ENCODE data around the gene CALM3. TPM values are rescaled to one million over a fixed set of nuclear protein-coding genes. Genes with fewer than 3 reads are reported as not detected.
A peak's percentile ranks its signal among the peaks of the same experiment; 100 is the strongest.

Gene CALM3
- total RNA-seq, 1 donor: 213 TPM

DNA sequence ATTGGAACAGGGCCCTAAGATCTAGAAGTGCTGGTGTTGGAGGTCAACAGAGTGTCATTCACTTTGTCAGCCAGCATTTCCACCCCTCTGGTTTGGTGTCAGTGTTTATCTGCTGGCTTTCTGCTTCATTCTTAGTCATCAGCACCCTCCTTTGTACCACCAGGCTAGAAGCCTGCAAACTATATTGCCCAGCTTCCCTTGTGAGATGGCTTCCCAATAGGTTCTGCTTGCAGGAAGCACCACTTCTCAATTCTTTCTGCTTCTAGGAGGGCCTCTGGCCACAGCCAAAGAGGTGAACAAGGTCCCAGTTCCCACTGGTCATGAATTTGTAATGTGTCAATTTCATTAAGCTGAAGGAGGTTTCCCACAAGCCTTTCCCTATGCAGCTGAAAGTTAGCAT is 36.4 kb upstream of the CALM3 start:
- TF ChIP-seq, protein P1, sequence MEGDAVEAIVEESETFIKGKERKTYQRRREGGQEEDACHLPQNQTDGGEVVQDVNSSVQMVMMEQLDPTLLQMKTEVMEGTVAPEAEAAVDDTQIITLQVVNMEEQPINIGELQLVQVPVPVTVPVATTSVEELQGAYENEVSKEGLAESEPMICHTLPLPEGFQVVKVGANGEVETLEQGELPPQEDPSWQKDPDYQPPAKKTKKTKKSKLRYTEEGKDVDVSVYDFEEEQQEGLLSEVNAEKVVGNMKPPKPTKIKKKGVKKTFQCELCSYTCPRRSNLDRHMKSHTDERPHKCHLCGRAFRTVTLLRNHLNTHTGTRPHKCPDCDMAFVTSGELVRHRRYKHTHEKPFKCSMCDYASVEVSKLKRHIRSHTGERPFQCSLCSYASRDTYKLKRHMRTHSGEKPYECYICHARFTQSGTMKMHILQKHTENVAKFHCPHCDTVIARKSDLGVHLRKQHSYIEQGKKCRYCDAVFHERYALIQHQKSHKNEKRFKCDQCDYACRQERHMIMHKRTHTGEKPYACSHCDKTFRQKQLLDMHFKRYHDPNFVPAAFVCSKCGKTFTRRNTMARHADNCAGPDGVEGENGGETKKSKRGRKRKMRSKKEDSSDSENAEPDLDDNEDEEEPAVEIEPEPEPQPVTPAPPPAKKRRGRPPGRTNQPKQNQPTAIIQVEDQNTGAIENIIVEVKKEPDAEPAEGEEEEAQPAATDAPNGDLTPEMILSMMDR (IDR thresholded peaks at IDR 0.05; ENCODE audit: insufficient read depth, low read depth, low read length): no peak
- H3K4me3 ChIP-seq (ENCODE audit: low read depth, low read length): no peak overlapping the region
- no peak for DNase-seq (ENCODE audit: low read depth)

DNA sequence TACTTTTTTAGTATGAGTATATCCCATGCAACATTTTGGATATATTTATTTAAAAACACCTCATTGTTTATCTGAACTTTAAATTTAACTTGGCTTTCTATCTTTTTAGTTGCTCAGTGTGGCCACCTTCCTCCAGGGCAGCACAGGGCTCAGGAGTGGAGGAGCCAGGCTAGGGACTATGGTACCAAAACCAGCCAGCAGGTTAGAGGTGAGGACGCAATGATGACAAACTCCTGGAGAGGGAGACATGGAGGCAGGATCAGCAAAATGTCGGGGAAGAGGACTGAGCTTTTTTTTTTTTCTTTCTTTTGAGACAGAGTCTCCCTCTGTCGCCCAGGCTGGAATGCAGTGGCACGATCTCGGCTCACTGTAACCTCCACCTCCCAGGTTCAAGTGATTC is 29.6 kb upstream of the CALM3 start:
- DNase-seq (ENCODE audit: low read depth): peak; percentile 8
- no peak overlapping the region for H3K4me3 ChIP-seq (ENCODE audit: low read depth, low read length)
- TF ChIP-seq, protein P1 (IDR thresholded peaks at IDR 0.05; ENCODE audit: insufficient read depth, low read depth, low read length): peak; percentile 34

DNA sequence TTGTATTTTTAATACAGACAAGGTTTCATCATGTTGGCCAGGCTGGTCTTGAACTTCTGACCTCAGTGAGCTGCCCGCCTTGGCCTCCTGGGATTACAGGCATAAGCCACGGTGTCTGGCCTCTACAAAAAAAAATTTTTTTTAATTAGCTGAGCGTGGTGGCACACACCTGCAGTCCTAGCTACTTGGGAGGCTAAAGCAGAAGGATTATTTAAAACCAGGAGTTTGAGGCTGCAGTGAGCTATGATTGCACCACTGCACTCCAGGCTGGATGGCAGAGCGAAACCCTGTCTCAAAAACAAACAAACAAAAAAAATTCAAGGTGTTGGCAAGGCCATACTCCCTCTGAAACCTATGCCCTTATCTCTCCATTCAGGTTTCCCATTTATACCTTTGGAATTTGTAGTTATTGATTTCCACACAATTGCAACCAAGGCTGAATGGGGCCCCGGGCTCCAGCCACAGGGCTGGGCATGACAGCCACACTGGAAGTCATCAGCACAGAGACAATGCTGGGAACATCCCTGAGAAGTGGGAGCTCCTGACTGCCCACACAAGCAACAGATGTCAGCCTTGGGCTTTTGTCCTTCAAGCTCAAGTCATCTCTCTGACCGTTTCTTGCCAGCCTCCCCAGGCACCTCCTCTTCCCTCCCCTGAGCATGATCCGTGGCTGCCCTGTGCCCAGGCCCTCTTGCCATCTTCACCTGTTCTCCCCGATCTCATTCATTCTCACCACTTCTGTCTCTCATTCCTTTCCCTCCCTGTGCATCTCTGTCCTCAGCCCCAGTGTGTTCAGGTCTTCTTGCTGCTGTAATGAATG is 27.2 kb upstream of the CALM3 start:
- TF ChIP-seq, protein P1 (IDR thresholded peaks at IDR 0.05; ENCODE audit: insufficient read depth, low read depth, low read length): no peak
- H3K4me3 ChIP-seq (ENCODE audit: low read depth, low read length): no peak overlapping the region
- DNase-seq (ENCODE audit: low read depth): no peak

DNA sequence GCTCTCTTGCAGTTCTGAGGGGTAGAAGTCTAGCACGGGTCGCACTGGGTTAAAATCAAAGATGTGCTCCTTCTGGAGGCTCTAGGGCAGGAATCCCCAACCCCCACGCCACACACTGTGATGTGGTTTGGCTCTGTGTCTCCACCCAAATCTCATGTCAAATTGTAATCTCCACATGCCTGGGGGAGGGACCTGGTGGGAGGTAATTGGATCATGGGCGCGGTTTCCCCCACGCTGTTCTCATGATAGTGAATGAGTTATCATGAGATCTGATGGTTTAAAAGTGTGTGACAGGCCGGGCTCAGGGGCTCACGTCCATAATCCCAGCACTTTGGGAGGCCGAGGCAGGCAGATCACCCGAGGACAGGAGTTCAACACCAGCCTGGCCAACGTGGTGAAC is 26.6 kb upstream of the CALM3 start:
- TF ChIP-seq, protein P1 (IDR thresholded peaks at IDR 0.05; ENCODE audit: insufficient read depth, low read depth, low read length): no peak
- no peak overlapping the region for H3K4me3 ChIP-seq (ENCODE audit: low read depth, low read length)
- DNase-seq (ENCODE audit: low read depth): peak; percentile 22

DNA sequence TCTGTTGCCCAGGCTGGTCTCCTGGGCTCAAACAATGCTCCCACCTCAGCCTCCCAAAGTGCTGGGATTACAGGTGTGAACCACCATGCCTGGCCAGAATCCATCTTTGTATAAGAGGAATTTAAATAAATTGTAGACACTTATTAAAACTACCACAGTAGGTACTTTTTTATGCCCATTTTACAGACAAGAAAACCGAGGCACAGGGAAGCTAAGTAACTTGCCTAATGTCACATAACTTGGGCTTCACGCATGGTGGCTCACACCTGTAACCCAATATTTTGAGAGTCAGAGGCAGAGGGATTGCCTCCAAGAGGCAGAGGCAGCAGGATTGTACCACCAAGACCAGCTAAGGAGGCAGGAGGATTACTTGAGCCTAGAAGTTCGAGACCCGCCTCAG is 22.7 kb upstream of the CALM3 start:
- TF ChIP-seq, protein P1 (IDR thresholded peaks at IDR 0.05; ENCODE audit: insufficient read depth, low read depth, low read length): no peak
- no peak for DNase-seq (ENCODE audit: low read depth)
- H3K4me3 ChIP-seq (ENCODE audit: low read depth, low read length): no peak overlapping the region

DNA sequence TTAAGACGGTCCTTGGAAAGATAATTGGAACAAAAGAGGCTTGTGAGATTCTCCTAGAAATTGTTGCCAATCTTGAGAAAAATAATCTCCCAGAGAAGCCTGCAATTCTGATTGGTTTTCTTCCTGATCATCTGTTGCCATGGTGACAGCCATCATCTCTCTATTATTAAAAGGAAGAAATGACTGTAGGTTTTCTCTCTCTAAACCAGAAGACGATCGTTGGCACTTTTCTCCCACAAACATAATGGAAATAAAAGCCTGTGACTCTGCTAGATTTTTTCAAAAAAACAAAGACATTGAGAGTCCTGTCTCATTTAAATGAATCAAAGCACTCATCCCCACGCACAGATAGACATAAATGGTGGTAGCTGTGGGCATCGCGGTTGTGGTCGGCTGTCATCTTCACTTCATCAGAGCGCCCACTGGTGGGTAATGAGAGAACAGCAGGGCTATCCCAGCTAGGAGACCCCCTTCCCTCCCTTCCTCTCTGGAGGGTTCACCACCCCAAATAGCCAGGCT is 21.7 kb upstream of the CALM3 start:
- DNase-seq (ENCODE audit: low read depth): no peak
- H3K4me3 ChIP-seq (ENCODE audit: low read depth, low read length): no peak overlapping the region
- TF ChIP-seq, protein P1 (IDR thresholded peaks at IDR 0.05; ENCODE audit: insufficient read depth, low read depth, low read length): peak; percentile 60

Measured in fibroblast of villous mesenchyme (primary cell).